IPS-15b (cell line): Measurements from ENCODE around the gene ARMH2.
"Not testable (repeated sequence)": the region's sequence is repeated elsewhere in the genome, so short reads cannot be mapped to it uniquely, and the experiment has no call there.

Experiments
- H3K27me3 ChIP-seq: one replicate; pipeline ENCODE4 v1.6.1; 2013; ENCODE audit warnings: low read length; ENCODE audit not compliant: control insufficient read depth, insufficient read depth
- H3K36me3 ChIP-seq: one replicate; pipeline ENCODE4 v1.6.1; 2013; ENCODE audit warnings: low read length; ENCODE audit not compliant: control insufficient read depth, insufficient read depth
- H3K4me1 ChIP-seq: one replicate; pipeline ENCODE4 v1.6.1; 2013; ENCODE audit warnings: mild to moderate bottlenecking, low read length; ENCODE audit not compliant: control insufficient read depth, insufficient read depth
- H3K4me3 ChIP-seq: one replicate; pipeline ENCODE4 v1.5.1; 2013; ENCODE audit warnings: low read depth, low read length
- H3K9ac ChIP-seq: one replicate; pipeline ENCODE4 v1.6.1; 2013; ENCODE audit warnings: low read depth, mild to moderate bottlenecking, low read length
- H3K9me3 ChIP-seq: one replicate; pipeline ENCODE4 v1.6.1; 2013; ENCODE audit warnings: mild to moderate bottlenecking, low read length; ENCODE audit not compliant: control insufficient read depth, insufficient read depth

Gene ARMH2

GRCh38 chr6:24759718-24760117, 39.0 kb downstream of the ARMH2 start:
- H3K27me3 ChIP-seq, result no peaks in the 10 kb centered on the region
- H3K9me3 ChIP-seq, result no peaks in the 10 kb centered on the region
- H3K36me3 ChIP-seq, result no peaks in the 10 kb centered on the region
- no peak overlapping the region for H3K9ac ChIP-seq
- no peaks in the 10 kb centered on the region for H3K4me1 ChIP-seq
- no peak overlapping the region for H3K4me3 ChIP-seq

GRCh38 chr6:24757611-24758010, 41.1 kb downstream of the ARMH2 start:
- H3K36me3 ChIP-seq, result no peaks in the 10 kb centered on the region
- H3K4me3 ChIP-seq, result no peak overlapping the region
- no peaks in the 10 kb centered on the region for H3K4me1 ChIP-seq
- no peaks in the 10 kb centered on the region for H3K9me3 ChIP-seq
- H3K27me3 ChIP-seq, result no peaks in the 10 kb centered on the region
- H3K9ac ChIP-seq, result no peak overlapping the region

GRCh38 chr6:24755279-24755678, 43.4 kb downstream of the ARMH2 start:
- Histone ChIP-seq H3K9me3 (no peaks in the 10 kb centered on the region), H3K4me3 (no peak overlapping the region), H3K36me3 (no peaks in the 10 kb centered on the region), H3K9ac (no peak overlapping the region), H3K27me3 (no peaks in the 10 kb centered on the region), H3K4me1 (no peaks in the 10 kb centered on the region)

GRCh38 chr6:24754378-24754777, 44.3 kb downstream of the ARMH2 start:
- not testable (repeated sequence) for H3K4me1 ChIP-seq, H3K4me3 ChIP-seq, H3K9ac ChIP-seq, H3K9me3 ChIP-seq, H3K27me3 ChIP-seq, H3K36me3 ChIP-seq

- Histone ChIP-seq H3K9me3 (no peaks in the 10 kb centered on the region), H3K4me1 (no peaks in the 10 kb centered on the region), H3K4me3 (no peak overlapping the region), H3K9ac (no peak overlapping the region), H3K36me3 (no peaks in the 10 kb centered on the region), H3K27me3 (no peaks in the 10 kb centered on the region)
Observed at GRCh38 chr6:24753545-24753944, 45.2 kb downstream of the ARMH2 start.

- Histone ChIP-seq H3K9me3 (no peaks in the 10 kb centered on the region), H3K4me1 (no peaks in the 10 kb centered on the region), H3K9ac (no peak overlapping the region), H3K4me3 (no peak overlapping the region), H3K27me3 (no peaks in the 10 kb centered on the region), H3K36me3 (no peaks in the 10 kb centered on the region)
Observed at GRCh38 chr6:24752917-24753492, 45.7 kb downstream of the ARMH2 start.

GRCh38 chr6:24752503-24752902, 46.2 kb downstream of the ARMH2 start:
- H3K9me3 ChIP-seq, result no peaks in the 10 kb centered on the region
- H3K9ac ChIP-seq, result no peak overlapping the region
- H3K4me1 ChIP-seq, result no peaks in the 10 kb centered on the region
- H3K36me3 ChIP-seq, result no peaks in the 10 kb centered on the region
- no peaks in the 10 kb centered on the region for H3K27me3 ChIP-seq
- H3K4me3 ChIP-seq, result no peak overlapping the region

- not testable (repeated sequence) for H3K4me1 ChIP-seq, H3K36me3 ChIP-seq
Observed at GRCh38 chr6:24750878-24751277, 47.8 kb downstream of the ARMH2 start.

GRCh38 chr6:24749297-24749696, 49.4 kb downstream of the ARMH2 start:
- no peaks in the 10 kb centered on the region for H3K4me1 ChIP-seq
- H3K36me3 ChIP-seq, result no peaks in the 10 kb centered on the region
- no peak overlapping the region for H3K9ac ChIP-seq
- H3K9me3 ChIP-seq, result no peaks in the 10 kb centered on the region
- no peaks in the 10 kb centered on the region for H3K27me3 ChIP-seq
- H3K4me3 ChIP-seq, result no peak overlapping the region

More at GRCh38 chr6:24750878-24751277, 47.8 kb downstream of the ARMH2 start:
- not testable (repeated sequence) for H3K9me3 ChIP-seq, H3K4me3 ChIP-seq, H3K27me3 ChIP-seq, H3K9ac ChIP-seq
